ENCODE results near the gene TCEANC2. TPM values are rescaled to one million over a fixed set of nuclear protein-coding genes. Genes with fewer than 3 reads are reported as not detected.
A peak's percentile ranks its signal among the peaks of the same experiment; 100 is the strongest.

TCEANC2 gene
- total and polyA plus RNA-seq, 7 donors = 2.3 to 10.4 (median 5.7) TPM

DNA sequence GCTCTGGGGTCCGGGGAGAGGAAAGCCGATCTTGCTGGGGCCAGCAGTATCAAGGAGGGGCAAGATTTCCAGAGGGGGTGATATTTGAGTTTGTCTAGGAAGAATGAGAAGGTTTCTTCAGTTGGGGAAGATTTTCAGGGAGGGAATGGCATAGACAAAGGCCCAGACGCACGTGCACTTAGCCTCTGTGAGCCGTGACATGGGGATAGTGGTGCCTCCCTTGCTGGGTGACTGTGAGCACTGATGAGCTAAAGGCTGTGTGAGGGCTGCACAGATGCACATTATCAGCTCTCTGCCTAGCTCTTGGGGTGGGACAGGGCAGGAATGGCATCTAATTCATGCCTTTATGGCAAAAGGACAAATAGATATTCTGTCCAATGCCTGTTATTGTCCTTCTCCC, 97.6 kb downstream of the TCEANC2 start:
- no peak for ATAC-seq
- no peak for DNase-seq
- intact Hi-C loops (cut with DNase I) = no loop called here
- Histone ChIP-seq H3K27me3 (ENCODE audit: insufficient read depth in 3 of 3, low read length in 2 of 3) (no peaks in the 10 kb centered on the region), H3K27ac (no peak overlapping the region), H3K9me3 (no peaks in the 10 kb centered on the region), H3K36me3 (ENCODE audit: insufficient read depth in 1 of 2, low read depth in 1 of 2) (no peaks in the 10 kb centered on the region), H3K4me3 (no peak overlapping the region), H3K4me1 (peaks cover 15% of the 10 kb centered on the region)
- TF ChIP-seq, protein P1, sequence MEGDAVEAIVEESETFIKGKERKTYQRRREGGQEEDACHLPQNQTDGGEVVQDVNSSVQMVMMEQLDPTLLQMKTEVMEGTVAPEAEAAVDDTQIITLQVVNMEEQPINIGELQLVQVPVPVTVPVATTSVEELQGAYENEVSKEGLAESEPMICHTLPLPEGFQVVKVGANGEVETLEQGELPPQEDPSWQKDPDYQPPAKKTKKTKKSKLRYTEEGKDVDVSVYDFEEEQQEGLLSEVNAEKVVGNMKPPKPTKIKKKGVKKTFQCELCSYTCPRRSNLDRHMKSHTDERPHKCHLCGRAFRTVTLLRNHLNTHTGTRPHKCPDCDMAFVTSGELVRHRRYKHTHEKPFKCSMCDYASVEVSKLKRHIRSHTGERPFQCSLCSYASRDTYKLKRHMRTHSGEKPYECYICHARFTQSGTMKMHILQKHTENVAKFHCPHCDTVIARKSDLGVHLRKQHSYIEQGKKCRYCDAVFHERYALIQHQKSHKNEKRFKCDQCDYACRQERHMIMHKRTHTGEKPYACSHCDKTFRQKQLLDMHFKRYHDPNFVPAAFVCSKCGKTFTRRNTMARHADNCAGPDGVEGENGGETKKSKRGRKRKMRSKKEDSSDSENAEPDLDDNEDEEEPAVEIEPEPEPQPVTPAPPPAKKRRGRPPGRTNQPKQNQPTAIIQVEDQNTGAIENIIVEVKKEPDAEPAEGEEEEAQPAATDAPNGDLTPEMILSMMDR (IDR thresholded peaks at IDR 0.05) = no peak
- 78 to 82% (median 79%) methylated on average over 5 of the region's 5 CpGs for WGBS, 3 donors

DNA sequence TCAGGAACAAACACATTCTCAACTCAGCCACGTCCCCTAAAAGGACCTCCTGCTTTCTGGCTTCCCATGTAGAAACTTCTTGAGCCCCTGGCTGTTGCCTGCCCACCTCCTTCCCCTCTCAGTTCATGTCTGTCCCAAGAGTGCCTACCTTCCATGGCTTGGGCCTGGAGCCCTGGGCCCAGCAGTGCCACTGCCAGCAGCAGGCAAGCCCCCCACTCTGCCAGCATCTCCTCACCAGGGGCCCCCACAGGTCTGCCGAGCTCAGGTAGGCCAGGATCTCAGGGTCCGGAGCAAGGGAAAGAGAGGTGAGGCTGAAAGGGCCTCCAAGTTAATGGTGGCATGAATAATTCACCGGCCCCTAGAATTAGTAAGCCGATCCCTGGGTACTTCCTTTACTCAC, 99.3 kb downstream of the TCEANC2 start, which contains the start of gene CDCP2:
TSS of gene CDCP2 (minus strand) at position 305 of the 400 bp plus-strand sequence. CDS start at position 227, 78 bp downstream.
- TF ChIP-seq, protein P1 (IDR thresholded peaks at IDR 0.05) = no peak
- DNase-seq = no peak
- intact Hi-C loops (cut with DNase I) = no loop called here
- Histone ChIP-seq H3K4me1 (peaks cover 15% of the 10 kb centered on the region), H3K4me3 (peak within 1 kb of the TSS; percentile 36), H3K9me3 (no peaks in the 10 kb centered on the region), H3K36me3 (ENCODE audit: insufficient read depth in 1 of 2, low read depth in 1 of 2) (no peaks in the 10 kb centered on the region), H3K27ac (peak within 1 kb of the TSS; percentile 60), H3K27me3 (ENCODE audit: insufficient read depth in 3 of 3, low read length in 2 of 3) (no peaks in the 10 kb centered on the region)
- no peak for ATAC-seq
- 88 to 96% (median 89%) methylated on average over 5 of the region's 5 CpGs for WGBS, 3 donors

DNA sequence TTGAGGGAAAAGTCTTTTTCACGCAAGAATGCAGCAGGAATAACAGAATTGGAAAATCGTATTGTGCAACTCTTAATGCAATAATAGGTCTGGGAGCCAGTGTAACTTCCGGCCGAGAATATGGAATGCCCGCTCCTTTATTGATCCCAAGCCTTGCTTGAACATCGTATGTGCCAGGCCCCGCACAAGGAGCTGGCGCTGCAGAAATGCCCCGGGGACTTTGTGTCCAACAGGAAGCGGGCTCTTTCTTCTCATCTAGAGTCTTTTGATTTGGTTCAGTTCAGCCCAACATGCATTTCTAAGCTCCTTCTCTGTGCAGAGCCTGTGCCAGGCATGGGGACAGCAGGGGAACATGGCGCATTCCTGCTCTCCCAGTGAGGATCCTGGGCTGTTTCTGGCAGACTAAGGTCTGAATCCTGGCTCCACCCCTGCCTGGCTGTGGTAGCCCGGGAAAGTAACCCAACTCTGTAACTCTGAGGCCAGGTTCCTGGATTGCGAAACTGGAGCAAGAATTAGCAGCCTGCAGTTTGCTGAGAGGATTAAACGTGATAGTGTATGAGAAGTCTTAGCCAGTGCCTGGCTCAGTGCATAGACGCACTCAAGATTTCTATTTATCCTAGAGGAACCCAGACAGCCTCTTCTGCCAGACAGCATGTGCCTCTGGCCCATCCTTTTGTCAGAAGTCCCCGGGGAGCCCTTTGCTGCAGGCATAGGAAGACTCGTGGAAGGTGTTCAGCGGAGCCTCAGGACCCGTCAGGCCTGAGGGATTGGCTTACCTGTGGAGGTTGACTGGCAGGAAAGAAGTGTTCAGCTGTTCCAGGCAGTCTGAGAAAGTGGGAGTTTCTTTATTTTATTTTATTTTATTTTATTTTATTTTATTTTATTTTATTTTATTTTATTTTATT, 100.4 kb downstream of the TCEANC2 start:
- no peaks in the 10 kb centered on the region for H3K36me3 ChIP-seq (ENCODE audit: insufficient read depth in 1 of 2, low read depth in 1 of 2)
- no peaks in the 10 kb centered on the region for H3K9me3 ChIP-seq
- TF ChIP-seq, protein P1 (IDR thresholded peaks at IDR 0.05) = no peak
- intact Hi-C loops (cut with DNase I) = no loop called here
- H3K4me1 ChIP-seq = peaks cover 15% of the 10 kb centered on the region
- no peaks in the 10 kb centered on the region for H3K27me3 ChIP-seq (ENCODE audit: insufficient read depth in 3 of 3, low read length in 2 of 3)
- peak overlapping the region; percentile 68 for H3K27ac ChIP-seq
- 22 to 35% (median 25%) methylated on average over 19 of the region's 19 CpGs for WGBS, 3 donors
- DNase-seq = peak; percentile 79 to 88
- peak overlapping the region; percentile 36 for H3K4me3 ChIP-seq
- ATAC-seq = peak; percentile 92 to 98 (median 96)

Other genes starting within 250 kb of the TCEANC2 start
- 1 to 10 TPM; 3.0 to 7.5 (median 4.8) TPM for gene NDC1, start 215.3 kb upstream of the TCEANC2 start, total RNA-seq
- gene NDC1, start 215.3 kb upstream of the TCEANC2 start, polyA plus RNA-seq = 10 to 100 TPM in 1 of 3 donors, 1 to 10 TPM in 2; 4.3 to 12.1 (median 9.2) TPM
- gene YIPF1, start 163.8 kb upstream of the TCEANC2 start, total RNA-seq = 10 to 100 TPM; 11.8 to 23.3 (median 19.4) TPM
- 10 to 100 TPM; 23.1 to 54.1 (median 25.1) TPM for gene YIPF1, start 163.8 kb upstream of the TCEANC2 start, polyA plus RNA-seq
- gene DIO1, start 159.4 kb upstream of the TCEANC2 start, total RNA-seq = not detected
- not detected for gene DIO1, start 159.4 kb upstream of the TCEANC2 start, polyA plus RNA-seq
- gene IFT25, start 107.9 kb upstream of the TCEANC2 start, total RNA-seq = 1 to 10 TPM; 4.9 to 5.8 (median 5.5) TPM
- 10 to 100 TPM in 1 of 3 donors, 1 to 10 TPM in 2; 4.6 to 10.3 (median 5.3) TPM for gene IFT25, start 107.9 kb upstream of the TCEANC2 start, polyA plus RNA-seq
- gene LRRC42, start 107.3 kb upstream of the TCEANC2 start, total RNA-seq = 10 to 100 TPM; 10.0 to 16.9 (median 11.9) TPM
- gene LRRC42, start 107.3 kb upstream of the TCEANC2 start, polyA plus RNA-seq = 10 to 100 TPM; 11.0 to 14.7 (median 14.0) TPM
- not detected for gene LDLRAD1, start 35.4 kb upstream of the TCEANC2 start, total RNA-seq
- not detected for gene LDLRAD1, start 35.4 kb upstream of the TCEANC2 start, polyA plus RNA-seq
- 100 to 1,000 TPM; 166 to 216 (median 182) TPM for gene TMEM59, start 404 bp upstream of the TCEANC2 start, total RNA-seq
- 100 to 1,000 TPM; 123 to 240 (median 140) TPM for gene TMEM59, start 404 bp upstream of the TCEANC2 start, polyA plus RNA-seq
- gene CDCP2, start 99.4 kb downstream of the TCEANC2 start, total RNA-seq = not detected
- not detected for gene CDCP2, start 99.4 kb downstream of the TCEANC2 start, polyA plus RNA-seq
- 1 to 10 TPM; 2.8 to 6.4 (median 3.3) TPM for gene CYB5RL, start 146.4 kb downstream of the TCEANC2 start, total RNA-seq
- gene CYB5RL, start 146.4 kb downstream of the TCEANC2 start, polyA plus RNA-seq = 1 to 10 TPM in 2 of 3 donors, under 1 TPM in 1; 0.89 to 3.4 (median 1.0) TPM
- gene MRPL37, start 146.6 kb downstream of the TCEANC2 start, total RNA-seq = 100 to 1,000 TPM in 3 of 4 donors, 10 to 100 TPM in 1; 89.6 to 109 (median 102) TPM
- 100 to 1,000 TPM in 1 of 3 donors, 10 to 100 TPM in 2; 68.9 to 100 (median 87.5) TPM for gene MRPL37, start 146.6 kb downstream of the TCEANC2 start, polyA plus RNA-seq